NCI-H2196 treated with DMSO at 0.1 percent for 48 hours (cell line): ENCODE data around the gene CSNK1A1.
A peak's percentile ranks its signal among the peaks of the same experiment; 100 is the strongest.

Experiments
- DNase-seq: peaks from one replicate; lab custom pipeline; 2025; ENCODE audit not compliant: unreplicated experiment; lab: John Stamatoyannopoulos, UW

The CSNK1A1 gene

DNA sequence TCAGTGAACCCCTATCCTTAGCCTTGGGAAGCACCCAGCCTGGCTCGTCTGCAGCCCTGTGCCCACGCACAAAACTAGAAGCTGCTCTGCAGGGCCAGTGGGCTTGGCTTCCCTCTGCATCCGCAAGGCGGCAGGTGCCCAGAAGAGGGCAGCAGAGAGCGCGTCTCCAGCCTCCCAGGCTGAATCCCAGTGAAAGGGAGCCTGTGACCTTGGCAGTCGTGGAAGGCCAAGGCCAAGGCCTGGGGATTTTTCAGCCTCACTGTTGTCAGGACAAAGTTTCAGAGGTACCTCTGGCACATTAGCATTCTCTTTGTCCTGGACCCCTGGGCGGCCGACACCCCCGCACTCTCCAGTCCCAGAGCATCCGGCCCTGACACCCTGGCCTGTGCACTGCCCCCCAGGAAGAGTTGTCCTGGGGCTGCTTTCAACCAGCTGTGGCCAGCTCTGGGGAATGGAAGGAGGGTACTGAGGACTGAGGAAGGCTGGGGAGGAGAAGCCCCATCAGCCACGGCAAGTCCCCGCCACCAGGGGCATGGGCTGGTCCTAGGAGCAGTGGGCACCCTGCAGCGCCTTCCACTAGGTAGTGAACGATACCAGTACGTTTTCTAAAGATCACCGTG is 108.6 kb downstream of the CSNK1A1 start:
- peak; percentile 38 for DNase-seq
